Anterior cingulate cortex (tissue), 58 donors: ENCODE data around the gene HOXB7.

Source experiments
- DNase-seq, 58 donors: peaks; one replicate each; lab custom pipeline; 2025; lab: John Stamatoyannopoulos, UW

The HOXB7 gene

GRCh38 chr17:48625495-48626244 lies 14.9 kb upstream of the HOXB7 start:
- DNase-seq = no peak

GRCh38 chr17:48624544-48625494 lies 14.0 kb upstream of the HOXB7 start:
- DNase-seq = peak in 1 of 58 donors; percentile 2

DNA sequence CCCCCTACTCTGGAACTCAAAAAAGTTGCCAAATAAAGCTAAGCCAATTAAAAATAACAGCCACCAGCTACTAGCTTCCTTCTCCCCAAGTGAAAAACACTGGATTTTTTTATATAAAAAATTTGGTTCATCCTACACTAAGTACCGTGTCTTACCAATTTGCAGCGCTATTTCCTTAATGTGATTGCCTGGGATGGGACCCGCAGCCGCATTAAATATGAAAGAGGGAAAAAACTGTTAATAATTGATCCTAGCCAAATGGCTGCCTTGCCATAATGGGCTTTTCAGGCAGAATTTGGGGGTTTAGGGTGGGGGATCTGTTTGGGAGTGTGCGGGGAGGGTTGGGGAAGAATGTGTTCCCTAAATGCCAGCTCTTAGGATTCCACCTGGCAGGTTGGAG lies 13.3 kb upstream of the HOXB7 start:
- no peak for DNase-seq

DNA sequence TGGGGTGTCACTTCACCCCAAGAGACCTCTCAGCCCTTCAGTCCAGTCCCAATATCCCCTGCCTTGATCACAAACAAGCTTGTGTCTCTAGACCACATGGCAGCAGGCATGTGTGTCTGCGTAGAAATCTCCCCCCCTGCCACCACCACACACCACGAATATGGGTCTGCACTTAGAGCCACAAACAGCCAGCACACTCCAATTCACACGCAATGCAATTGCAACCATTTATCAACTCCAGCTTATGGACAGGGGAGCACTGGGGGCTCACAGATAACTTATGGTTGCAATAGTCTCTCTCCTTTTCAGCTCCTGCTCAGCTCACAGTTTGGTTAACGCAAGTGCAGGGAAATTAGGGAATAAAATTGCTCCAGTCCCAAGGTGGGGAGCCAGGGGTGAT lies 12.8 kb upstream of the HOXB7 start:
- no peak for DNase-seq

DNA sequence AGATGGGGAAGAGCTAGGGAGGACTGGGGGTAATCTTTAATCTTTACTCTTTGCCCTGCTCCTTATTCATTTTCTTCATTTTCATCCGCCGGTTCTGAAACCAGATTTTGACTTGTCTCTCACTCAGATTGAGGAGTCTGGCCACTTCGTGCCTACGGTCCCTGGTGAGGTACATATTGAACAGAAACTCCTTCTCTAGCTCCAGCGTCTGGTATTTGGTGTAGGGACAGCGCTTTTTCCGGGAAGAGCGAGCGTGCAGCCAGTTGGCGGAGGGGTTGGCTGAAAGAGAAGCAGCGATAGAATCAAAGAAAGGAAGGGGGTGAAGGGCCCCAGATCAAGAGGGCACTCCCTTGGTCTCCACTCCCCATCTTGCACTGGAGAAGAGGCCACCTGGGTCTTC lies 12.0 kb upstream of the HOXB7 start:
- no peak for DNase-seq

DNA sequence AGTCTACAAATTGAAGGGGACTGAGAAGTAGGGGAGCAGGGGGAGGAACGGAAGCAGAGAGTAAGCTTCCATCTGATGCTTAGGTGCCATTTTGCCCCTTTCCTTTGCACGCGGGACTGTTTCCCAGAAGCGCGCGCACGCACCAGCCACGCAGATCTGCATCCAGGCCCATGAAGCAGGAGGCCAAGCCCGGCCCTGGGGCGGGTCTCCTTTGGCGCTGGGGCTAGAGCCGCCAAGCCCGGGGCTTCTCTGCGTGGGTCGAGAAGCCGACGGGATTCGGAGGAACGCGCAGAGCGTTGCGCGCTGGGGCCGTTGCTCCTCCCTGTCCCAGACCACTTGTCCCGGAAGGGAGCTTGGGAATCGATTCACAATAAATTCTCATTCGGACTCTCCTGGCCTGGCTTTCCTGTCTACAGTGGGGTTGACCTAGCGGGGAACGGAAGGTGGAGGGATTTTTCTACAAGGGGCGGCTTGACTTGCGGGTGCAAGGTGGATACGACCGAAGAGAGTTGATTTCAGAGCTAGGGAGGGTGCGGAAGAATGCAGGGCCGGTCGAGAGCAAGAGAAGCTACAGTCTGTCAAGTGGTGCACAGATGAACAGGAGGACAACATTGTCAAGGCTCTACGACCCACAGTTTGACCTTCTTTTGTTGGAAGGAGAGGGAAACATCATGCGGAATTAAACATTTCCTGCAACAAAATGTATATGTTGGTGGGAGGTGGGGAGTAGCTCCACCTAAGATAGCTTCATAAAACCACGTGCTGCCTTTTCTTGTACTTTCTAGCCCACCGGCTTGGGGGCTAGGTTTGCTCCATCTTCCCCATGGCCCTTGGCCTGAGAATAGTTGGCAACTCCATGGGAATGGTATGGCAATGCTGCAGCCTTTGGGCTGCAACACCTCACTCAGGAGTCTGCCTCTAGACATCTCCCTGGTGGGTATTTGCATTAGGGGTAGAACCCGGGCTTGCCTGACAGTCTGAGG lies 10.9 kb upstream of the HOXB7 start:
- no peak for DNase-seq

GRCh38 chr17:48620461-48621139 lies 9.8 kb upstream of the HOXB7 start:
- no peak for DNase-seq

- DNase-seq = no peak
Measured at GRCh38 chr17:48619826-48620449, 9.1 kb upstream of the HOXB7 start.

DNA sequence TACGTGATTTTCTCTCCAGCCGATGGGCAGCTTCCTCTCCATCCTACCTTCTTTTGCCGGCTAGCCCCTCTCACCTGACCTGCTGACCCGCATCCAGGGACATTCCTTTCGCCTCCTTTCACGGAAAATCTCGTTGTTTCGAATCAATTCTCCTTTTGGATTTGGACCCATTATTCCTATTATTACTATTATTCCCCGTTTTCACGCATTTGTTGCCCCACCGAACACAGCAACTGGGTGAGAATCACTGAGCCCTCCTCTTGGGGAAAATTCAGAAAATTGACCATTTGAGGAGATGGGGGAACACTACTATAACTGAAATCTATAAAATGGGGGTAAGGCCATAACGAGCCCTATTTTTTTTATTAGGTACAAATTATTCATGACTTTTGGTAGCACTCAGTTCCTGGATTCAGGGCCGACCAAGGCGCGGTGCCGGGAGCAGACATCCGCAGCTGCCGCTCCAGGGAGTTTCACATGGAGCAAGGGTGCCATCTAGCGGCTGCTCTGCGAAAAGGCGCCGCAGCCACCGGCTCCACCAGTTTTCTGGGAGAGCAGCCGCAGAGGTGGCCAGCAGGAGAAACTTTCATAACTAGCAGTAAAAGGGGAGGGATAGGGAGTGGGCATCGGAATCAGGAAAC lies 7.6 kb upstream of the HOXB7 start:
- peak in 57 of 58 donors; percentile 7 to 89 (median 67) for DNase-seq

DNA sequence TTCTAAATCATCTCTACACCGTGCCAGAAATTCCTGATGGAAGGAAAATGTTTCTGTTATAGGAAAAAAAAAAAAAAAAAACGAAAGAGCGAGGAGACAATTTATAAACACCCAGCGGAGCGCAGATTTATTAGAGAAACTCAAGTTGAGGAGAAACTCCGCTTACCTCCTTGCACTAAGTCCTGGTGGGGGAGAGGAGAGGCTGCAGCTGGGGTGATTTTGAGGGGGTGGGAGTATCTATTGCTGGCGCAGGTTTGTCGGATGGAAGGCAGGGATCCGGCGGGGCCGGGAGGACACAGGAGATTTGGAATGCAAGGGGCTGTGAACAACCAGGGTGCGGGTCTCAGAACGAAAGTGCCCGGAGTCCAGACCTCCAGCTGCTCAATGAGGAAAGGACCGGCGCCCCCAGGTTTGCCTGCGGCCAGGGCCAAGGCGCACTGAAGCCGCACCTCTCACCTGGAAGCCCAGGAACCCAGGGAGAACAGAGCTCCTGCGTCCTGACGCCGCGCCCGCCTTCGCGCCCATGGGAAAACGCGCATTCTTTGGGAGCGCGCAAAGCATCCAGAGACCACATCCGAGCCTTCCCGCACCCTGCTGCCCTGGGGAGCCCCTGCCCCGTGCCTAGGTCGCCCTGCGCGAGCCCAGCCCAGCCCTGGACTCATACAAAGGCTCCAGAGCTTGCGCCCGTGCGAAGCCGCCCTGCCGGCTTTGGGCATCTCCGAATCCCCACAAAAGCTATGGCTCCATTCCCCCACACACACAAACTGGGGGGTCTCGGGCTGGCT lies 6.8 kb upstream of the HOXB7 start:
- DNase-seq = no peak

- DNase-seq = no peak
Measured at GRCh38 chr17:48616717-48617470, 6.1 kb upstream of the HOXB7 start.

DNA sequence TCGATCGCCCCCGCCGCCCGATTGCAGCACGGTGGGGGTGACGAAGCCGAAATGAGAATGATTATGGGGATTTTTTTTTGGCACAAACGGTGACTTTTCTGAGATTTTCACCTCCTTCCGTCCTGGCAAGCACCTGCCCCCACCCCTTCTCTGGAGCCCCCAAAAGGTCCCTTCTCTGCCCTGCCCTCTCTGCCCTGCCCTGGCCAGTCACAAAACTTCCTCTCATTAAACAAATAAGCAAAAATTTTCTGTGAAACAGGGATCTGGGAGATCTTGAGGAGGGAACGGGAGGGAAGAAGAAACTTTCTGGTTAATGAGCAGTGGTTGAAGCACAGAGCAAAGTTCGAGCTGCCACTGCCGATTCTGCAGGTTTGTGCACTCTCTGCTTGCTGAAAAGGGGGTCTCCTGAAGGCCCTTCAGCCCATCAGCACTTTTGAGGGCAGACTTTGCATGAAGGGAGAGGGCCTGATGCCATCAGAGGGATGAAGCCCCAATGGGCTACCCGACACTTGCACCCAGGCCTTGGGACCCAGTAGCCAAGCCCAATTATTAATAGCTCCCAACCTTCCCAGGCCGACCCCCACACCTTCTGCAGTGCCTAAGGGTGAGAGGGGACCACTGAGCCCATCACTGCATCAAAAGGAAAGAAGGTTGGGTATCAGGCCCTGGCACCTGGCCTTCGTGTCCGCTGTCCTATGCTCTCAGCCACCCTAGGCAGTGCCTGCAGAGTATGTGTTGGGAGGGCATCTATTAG lies 5.3 kb upstream of the HOXB7 start:
- DNase-seq = no peak

- DNase-seq = no peak
Measured at GRCh38 chr17:48615047-48615962, 4.5 kb upstream of the HOXB7 start, which contains the start of gene HOXB8. Gene HOXB8 (minus strand): TSS chr17:48615292. CDS start chr17:48614704, 588 bp downstream.

DNA sequence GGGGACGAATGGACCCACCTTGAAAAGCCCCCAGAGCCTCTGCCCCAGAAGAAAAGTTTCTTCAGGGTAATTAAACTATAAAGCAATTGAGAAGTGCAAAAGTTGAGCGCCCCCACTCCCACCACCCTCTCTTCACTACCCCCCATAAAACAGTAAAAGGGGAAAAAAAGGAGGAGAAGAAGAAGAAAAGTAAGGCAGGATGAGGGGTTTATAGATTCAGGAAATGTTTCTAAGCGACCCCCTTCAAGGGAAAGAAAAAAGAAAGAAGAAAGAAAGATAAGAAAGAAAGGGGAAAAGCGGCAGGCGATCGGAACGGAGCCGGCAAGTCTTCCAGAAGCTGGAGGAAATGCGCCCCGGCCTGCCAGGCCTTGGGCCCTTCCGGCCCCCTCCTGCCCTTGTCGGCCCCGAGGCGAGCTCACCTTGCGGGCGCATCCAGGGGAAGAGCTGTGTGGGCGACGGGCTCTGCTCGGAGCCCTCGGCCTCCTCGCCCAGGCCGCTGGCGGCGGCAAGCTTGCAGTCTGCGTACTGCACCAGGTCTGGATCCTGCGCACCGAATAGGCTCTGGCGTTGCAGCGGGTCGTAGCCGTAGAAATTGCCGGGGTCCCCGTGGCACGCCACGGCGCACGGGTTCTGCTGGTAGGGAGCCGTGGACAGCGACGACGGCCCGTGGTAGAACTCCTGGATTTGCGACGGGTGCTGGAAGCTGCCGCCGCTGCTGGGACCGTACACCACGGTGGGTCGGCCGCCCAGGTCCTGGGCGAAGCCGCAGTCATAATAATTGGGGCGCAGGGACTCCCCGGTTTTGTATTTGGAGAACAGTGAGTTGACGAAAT lies 3.3 kb upstream of the HOXB7 start:
- no peak for DNase-seq
